Mucosa of descending colon (tissue), 3 donors: ENCODE measurements around the gene ST3GAL3. TPM values are rescaled to one million over a fixed set of nuclear protein-coding genes. Genes with fewer than 3 reads are reported as not detected.

Experiments used
- ATAC-seq: fragments of 200-7000 bp; cut with Tn5 transposase; one replicate; pipeline ENCODE4 v1.9.1; 2020; ENCODE audit warnings: mild to moderate bottlenecking, moderate library complexity
- DNase-seq, 3 donors: peaks; one replicate each; pipeline ENCODE4 v3.0.0-alpha.2; 2020
- H3K36me3 ChIP-seq: fragments of 200-600 bp; one replicate; pipeline ENCODE4 v1.8.0; 2021; ENCODE audit warnings: low read depth, mild to moderate bottlenecking
- H3K4me1 ChIP-seq: fragments of 200-600 bp; one replicate; pipeline ENCODE4 v1.8.0; 2021; ENCODE audit warnings: low read depth, mild to moderate bottlenecking
- H3K4me3 ChIP-seq: fragments of 200-600 bp; one replicate; pipeline ENCODE4 v1.8.0; 2021; ENCODE audit warnings: mild to moderate bottlenecking
- H3K9me3 ChIP-seq: fragments of 200-600 bp; one replicate; pipeline ENCODE4 v1.8.0; 2021; ENCODE audit warnings: mild to moderate bottlenecking
- CTCF ChIP-seq: fragments of 200-600 bp; IDR thresholded peaks from one replicate; pipeline ENCODE4 v1.8.0; 2022; ENCODE audit warnings: antibody characterized with exemption, mild to moderate bottlenecking
- intact Hi-C, 2 donors: fragments of 100-400 bp; cut with DNase I in 1 of 2; cut with micrococcal nuclease in 1 of 2; formaldehyde crosslinking; loops; one replicate each; pipeline versions ENCODE4 v1.11.0 to v1.11.1; 2022; cut with DNase I, micrococcal nuclease
- total RNA-seq, 3 donors: library from RNA; stranded (reverse); fragmentation: NEBNext Ultra II Directional in 2 of 3; extraction: Animal tissue kit (Norgen Biotek cat#: 25700) in 2 of 3; gene quantifications; one replicate each; pipeline versions ENCODE4 v1.2.1 to v1.2.4, GENCODE V29; 2021 to 2023
- donor health status: DM: no; HTN: no; CAD: no; lungs with moderate emphysema.
- donor health status: DM: no; HTN: no; CAD: no.
- donor health status: DM: no; HTN: yes; CAD: no.

ST3GAL3 gene
- total RNA-seq, 3 donors from 2014 or later: 9.5 to 26.3 (median 18.2) TPM

- DNase-seq (no peak), ATAC-seq (peak; percentile 16)
- no peak overlapping the region for H3K4me3 ChIP-seq
- no peaks in the 10 kb centered on the region for H3K4me1 ChIP-seq
- no peaks in the 10 kb centered on the region for H3K9me3 ChIP-seq
- no peak for TF ChIP-seq CTCF
- H3K36me3 ChIP-seq: no peaks in the 10 kb centered on the region
- intact Hi-C loops: no loop called here
These were observed 194.9 kb downstream of the ST3GAL3 start for GRCh38 chr1:43902058-43902831.

DNA sequence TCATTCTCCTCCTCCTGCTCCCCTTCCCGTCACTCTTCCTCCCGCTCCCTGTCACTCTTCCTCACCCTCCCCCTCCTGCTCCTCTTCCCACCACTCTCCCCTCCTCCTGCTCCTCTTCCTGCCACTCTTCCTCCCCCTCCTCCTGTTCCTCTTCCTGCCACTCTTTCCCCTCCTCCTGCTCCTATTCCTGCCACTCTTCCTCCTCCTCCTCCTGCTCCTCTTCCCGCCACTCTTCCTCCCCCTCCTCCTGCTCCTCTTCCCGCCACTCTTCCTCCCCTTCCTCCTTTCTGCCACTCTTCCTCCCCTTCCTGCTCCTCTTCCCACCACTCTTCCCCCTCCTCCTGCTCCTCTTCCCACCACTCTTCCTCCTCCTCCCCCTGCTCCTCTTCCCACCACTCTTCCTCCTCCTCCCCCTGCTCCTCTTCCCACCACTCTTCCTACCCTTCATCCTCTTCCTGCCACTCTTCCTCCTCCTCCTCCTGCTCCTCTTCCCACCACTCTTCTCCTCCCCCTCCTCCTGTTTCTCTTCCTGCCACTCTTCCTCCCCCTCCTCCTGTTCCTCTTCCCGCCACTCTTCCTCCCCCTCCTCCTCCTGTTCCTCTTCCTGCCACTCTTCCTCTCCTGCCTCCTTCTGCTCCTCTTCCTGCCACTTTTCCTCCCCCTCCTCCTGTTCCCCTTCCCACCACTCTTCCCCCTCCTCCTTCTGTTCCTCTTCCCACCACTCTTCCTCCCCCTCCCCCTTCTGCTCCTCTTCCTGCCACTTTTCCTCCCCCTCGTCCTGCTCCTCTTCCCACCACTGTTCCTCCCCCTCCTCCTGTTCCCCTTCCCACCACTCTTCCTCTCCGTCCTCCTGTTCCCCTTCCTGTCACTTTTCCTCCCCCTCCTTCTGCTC lies 197.6 kb downstream of the ST3GAL3 start:
- Histone ChIP-seq H3K4me3 (no peak overlapping the region), H3K36me3 (no peaks in the 10 kb centered on the region), H3K9me3 (no peaks in the 10 kb centered on the region), H3K4me1 (no peaks in the 10 kb centered on the region)
- ATAC-seq: no peak
- intact Hi-C loops: no loop called here
- TF ChIP-seq CTCF: no peak
- DNase-seq: no peak

GRCh38 chr1:43908226-43908625 lies 200.9 kb downstream of the ST3GAL3 start:
- no peak for TF ChIP-seq CTCF
- Histone ChIP-seq H3K36me3 (no peaks in the 10 kb centered on the region), H3K4me1 (peaks cover 8% of the 10 kb centered on the region), H3K4me3 (no peak overlapping the region), H3K9me3 (no peaks in the 10 kb centered on the region)
- DNase-seq: no peak
- intact Hi-C loops: no loop called here
- ATAC-seq: no peak

- no peak for DNase-seq
These were observed 201.5 kb downstream of the ST3GAL3 start for GRCh38 chr1:43908858-43909257.

DNA sequence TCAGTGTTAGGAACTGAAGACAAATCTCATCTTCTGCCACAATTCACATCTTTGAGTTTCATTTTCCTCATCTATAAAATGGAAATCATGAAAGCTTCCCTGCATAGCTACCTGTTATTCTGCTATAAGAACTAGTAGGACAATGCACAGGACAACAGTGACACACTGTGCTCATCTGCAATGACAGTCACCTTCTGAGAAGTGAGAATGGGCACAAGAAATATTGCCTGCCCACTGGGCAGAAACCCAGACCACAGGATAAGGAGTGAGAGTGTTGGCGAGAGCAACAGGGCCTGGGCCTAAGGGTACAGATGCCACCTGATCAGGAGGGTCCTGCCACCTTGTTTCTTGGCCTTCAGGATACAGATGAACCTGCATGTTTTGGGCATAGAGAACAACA lies 203.0 kb downstream of the ST3GAL3 start:
- no peaks in the 10 kb centered on the region for H3K9me3 ChIP-seq
- DNase-seq (no peak), ATAC-seq (no peak)
- no peak overlapping the region for H3K4me3 ChIP-seq
- intact Hi-C loops: no loop called here
- peaks cover 8% of the 10 kb centered on the region for H3K4me1 ChIP-seq
- TF ChIP-seq CTCF: no peak
- H3K36me3 ChIP-seq: no peaks in the 10 kb centered on the region

More at GRCh38 chr1:43908858-43909257, 201.5 kb downstream of the ST3GAL3 start:
- H3K36me3 ChIP-seq: no peaks in the 10 kb centered on the region
- H3K9me3 ChIP-seq: no peaks in the 10 kb centered on the region
- no peak overlapping the region for H3K4me3 ChIP-seq
- TF ChIP-seq CTCF: no peak
- no peak for ATAC-seq
- intact Hi-C loops: no loop called here
- H3K4me1 ChIP-seq: peaks cover 8% of the 10 kb centered on the region
